Posterior vena cava (tissue), 2 donors: Measurements from ENCODE around the gene MAGEB4. TPM values are rescaled to one million over a fixed set of nuclear protein-coding genes. Genes with fewer than 3 reads are reported as not detected.
"Not testable (repeated sequence)": the region's sequence is repeated elsewhere in the genome, so short reads cannot be mapped to it uniquely, and the experiment has no call there.

Experiments used
- DNase-seq: peaks from one replicate; pipeline ENCODE4 v3.0.0-alpha.2; 2020; ENCODE audit warnings: low spot score
- intact Hi-C, 2 donors: fragments of 100-400 bp; cut with DNase I; formaldehyde crosslinking; loops; one replicate each; pipeline versions ENCODE4 v1.14.1 to v1.14.2; 2022 to 2023
- long read RNA-seq, 2 donors: library from polyadenylated mRNA; unstranded; transcript quantifications; one replicate each; pipeline ENCODE4 v2.0.0, GENCODE V29; 2020 to 2021
- total RNA-seq, 2 donors: library from RNA; stranded (reverse); fragmentation: NEBNext Ultra II Directional; extraction: Animal tissue kit (Norgen Biotek cat#: 25700); gene quantifications; one replicate each; pipeline ENCODE4 v1.2.1, GENCODE V29; 2021
- donor health status: DM: yes; HTN: yes; CAD: no.
- donor health status: DM: yes; HTN: yes; CAD: no.

MAGEB4 gene
- total RNA-seq, result not detected
- long read RNA-seq, donor 1, result 0 reads
- long read RNA-seq, donor 2, result 0 reads

- DNase-seq, result no peak
- intact Hi-C loops, result no loop called here
Measured at GRCh38 chrX:30241724-30242415, at the start of gene MAGEB4. Gene MAGEB4, plus strand, starts transcription at chrX:30242000. Its CDS starts 136 bp downstream, at chrX:30242136.

- intact Hi-C loops, DNase-seq: not testable (repeated sequence)
Measured at GRCh38 chrX:30193910-30194309, 47.9 kb upstream of the MAGEB4 start.

- no peak for DNase-seq
- intact Hi-C loops, result no loop called here
Measured at GRCh38 chrX:30196322-30196721, 45.5 kb upstream of the MAGEB4 start.

GRCh38 chrX:30212172-30212571 lies 29.6 kb upstream of the MAGEB4 start:
- no peak for DNase-seq
- intact Hi-C loops, result no loop called here

- intact Hi-C loops, result no loop called here
- no peak for DNase-seq
Measured at GRCh38 chrX:30215357-30215843, 26.4 kb upstream of the MAGEB4 start, which contains the start of gene MAGEB2. Gene MAGEB2, plus strand, starts transcription at chrX:30215563. Its CDS starts 3,018 bp downstream, at chrX:30218581.

- no peak for DNase-seq
- intact Hi-C loops, result no loop called here
Measured at GRCh38 chrX:30217465-30217864, 24.3 kb upstream of the MAGEB4 start.

- intact Hi-C loops, result no loop called here
- DNase-seq, result no peak
Measured at GRCh38 chrX:30219372-30219771, 22.4 kb upstream of the MAGEB4 start.

GRCh38 chrX:30220661-30221060 lies 21.1 kb upstream of the MAGEB4 start:
- DNase-seq, result no peak
- intact Hi-C loops, result no loop called here

GRCh38 chrX:30224536-30224935 lies 17.3 kb upstream of the MAGEB4 start:
- DNase-seq, result no peak
- intact Hi-C loops, result no loop called here

- intact Hi-C loops, result no loop called here
- DNase-seq, result no peak
Measured at GRCh38 chrX:30228526-30228925, 13.3 kb upstream of the MAGEB4 start.

GRCh38 chrX:30230395-30230794 lies 11.4 kb upstream of the MAGEB4 start, which contains the start of gene MAGEB3:
Gene MAGEB3, plus strand, starts transcription at chrX:30230657. Its CDS starts 5,268 bp downstream, at chrX:30235925.
- intact Hi-C loops, result no loop called here
- no peak for DNase-seq

- intact Hi-C loops, result no loop called here
- no peak for DNase-seq
Measured at GRCh38 chrX:30246769-30247489, 5.1 kb downstream of the MAGEB4 start, which contains the start of gene MAGEB1. Gene MAGEB1, plus strand, starts transcription at chrX:30247146. Its CDS starts 3,348 bp downstream, at chrX:30250494.

- intact Hi-C loops, result no loop called here
- no peak for DNase-seq
Measured at GRCh38 chrX:30248854-30249253, 7.1 kb downstream of the MAGEB4 start.

- intact Hi-C loops, result no loop called here
- DNase-seq, result no peak
Measured at GRCh38 chrX:30253257-30253656, 11.5 kb downstream of the MAGEB4 start.

- intact Hi-C loops, result no loop called here
- no peak for DNase-seq
Measured at GRCh38 chrX:30259927-30260326, 18.1 kb downstream of the MAGEB4 start.

GRCh38 chrX:30261012-30261411 lies 19.2 kb downstream of the MAGEB4 start:
- intact Hi-C loops, result no loop called here
- no peak for DNase-seq

GRCh38 chrX:30262763-30263162 lies 21.0 kb downstream of the MAGEB4 start:
- DNase-seq, result no peak
- intact Hi-C loops, result no loop called here

- no peak for DNase-seq
- intact Hi-C loops, result no loop called here
Measured at GRCh38 chrX:30270639-30271038, 28.8 kb downstream of the MAGEB4 start.

GRCh38 chrX:30275498-30275897 lies 33.7 kb downstream of the MAGEB4 start:
- DNase-seq, result no peak
- intact Hi-C loops, result no loop called here

GRCh38 chrX:30278365-30278764 lies 36.6 kb downstream of the MAGEB4 start:
- intact Hi-C loops, result no loop called here

More at GRCh38 chrX:30278365-30278764, 36.6 kb downstream of the MAGEB4 start:
- DNase-seq, result no peak
